Activated CD8-positive, alpha-beta memory T cell treated with anti-CD3 and anti-CD28 coated beads, Interleukin-2, amount 50 U/mL, for 1 hour (primary cell): ENCODE measurements around the gene PCDH9.
"Not testable (repeated sequence)": the region's sequence is repeated elsewhere in the genome, so short reads cannot be mapped to it uniquely, and the experiment has no call there.

Source experiments
- DNase-seq: peaks from one replicate; pipeline ENCODE4 v3.0.0-alpha.2; 2020; ENCODE audit errors: extremely low read depth

PCDH9 gene

DNA sequence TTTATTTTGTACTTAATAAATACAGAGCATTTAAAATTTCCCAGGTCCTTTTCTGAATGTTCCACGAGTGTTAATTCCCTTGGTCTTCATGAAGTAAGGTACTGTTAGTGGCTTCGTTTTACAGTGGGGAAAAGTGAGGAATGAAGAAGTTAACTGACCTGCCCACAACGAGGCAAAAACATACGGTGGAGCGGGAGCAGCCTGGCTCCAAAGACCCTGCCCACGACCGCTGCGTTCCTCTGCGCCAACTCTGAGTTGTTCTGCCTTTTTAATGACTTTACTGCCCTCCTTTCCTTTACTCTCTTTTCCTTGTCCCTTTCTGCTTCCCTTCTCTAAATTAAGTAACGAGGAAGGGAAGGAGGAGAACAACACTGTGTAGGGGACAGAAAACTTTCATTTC is 392.9 kb downstream of the PCDH9 start:
- DNase-seq: no peak

DNA sequence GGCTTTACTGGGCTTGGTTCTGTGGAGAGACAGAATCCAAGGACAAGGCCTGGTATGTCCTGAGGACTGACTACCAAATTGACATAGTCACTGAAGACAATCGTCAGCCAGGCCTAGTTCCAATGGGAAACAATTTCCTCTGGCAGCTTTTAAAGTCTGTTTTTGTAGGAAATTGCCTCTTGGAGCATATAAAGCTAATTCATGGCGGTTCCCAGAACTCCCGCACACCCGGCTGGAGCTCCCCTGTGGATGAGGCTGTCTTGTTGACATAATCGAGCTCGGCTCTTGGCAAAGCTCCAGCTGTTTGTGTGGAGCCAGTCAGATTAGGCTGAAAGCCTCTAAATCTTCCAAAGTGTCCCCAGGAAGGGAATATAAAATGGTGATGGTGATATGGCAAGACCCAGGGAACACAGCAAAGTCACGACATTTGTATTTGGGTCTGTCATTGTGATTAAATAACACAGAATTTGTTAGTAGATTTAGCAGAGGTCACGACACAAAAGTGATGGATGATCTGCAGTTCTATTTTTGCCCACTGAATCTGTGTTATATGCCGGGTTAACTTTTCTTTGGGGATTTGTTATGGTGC is 395.0 kb downstream of the PCDH9 start:
- no peak for DNase-seq

DNA sequence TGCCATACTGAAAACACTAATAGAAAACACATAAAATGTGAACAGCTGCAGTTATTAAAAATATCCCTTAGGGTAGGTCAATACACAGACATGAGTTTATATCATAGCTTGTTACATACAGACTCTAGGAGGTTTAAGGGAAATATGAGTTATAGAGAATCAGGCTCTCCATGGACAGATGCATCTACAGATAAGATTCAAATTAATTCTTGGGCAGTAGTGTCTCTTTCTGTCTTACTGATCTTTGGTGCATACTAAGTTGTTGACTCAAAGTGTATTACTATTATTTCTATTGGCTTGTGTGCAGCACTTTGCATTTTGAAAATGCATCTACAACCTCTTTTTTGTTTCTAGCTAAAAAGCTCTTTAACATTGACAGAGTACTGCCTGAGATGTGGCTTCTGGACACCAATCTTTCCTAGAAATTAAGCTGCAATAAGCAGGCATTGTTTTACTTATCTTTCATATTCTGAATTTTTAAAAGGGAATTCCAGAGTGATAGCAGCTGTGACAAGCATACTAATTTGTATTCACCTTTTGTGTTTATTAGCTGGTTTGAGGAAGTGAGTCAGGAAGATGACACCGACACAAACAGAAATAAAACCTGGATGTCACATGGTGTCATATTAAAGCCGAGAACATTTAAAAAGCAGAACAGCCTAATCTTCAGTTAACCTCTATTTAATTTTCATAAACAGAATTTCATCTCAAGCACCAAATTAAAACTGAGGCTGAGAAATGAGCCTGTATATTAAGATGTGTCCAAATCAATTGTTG is 399.0 kb downstream of the PCDH9 start:
- no peak for DNase-seq

DNA sequence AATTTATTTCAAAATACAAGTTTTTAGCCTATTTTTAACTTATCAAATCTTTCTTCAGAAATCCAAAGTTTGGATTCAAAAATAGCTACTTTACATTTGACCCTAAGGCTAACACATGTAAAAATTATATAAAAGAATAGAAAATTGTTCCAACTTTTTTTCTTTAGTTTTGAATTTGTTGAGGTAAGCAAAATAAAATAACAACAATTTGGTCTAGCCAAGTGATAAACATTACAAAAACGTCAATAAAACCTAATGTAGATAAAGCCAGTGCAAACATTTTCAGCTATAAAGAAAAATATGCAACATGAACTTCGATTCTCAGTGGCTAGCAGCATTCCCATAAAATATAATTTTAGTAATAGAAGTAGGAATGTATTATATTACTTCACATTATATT is 400.3 kb downstream of the PCDH9 start:
- DNase-seq: no peak

DNA sequence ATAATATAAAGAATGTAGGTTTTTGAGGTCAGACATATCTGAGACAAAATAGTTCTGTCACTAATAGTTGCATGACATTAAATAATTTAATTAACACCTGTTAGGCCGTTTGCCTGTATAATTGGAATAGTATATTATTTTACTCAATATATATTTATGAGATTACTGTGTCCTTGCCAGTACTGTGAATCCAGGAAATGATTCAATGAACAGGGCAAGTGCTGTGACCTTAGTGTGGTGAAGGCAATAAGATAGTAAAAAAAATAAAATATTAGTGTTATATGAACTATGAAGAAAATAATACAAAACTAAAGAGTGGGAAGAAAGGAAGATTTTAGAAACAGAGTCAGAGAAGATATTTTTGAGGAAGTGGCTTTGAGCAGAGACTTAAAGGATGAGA is 403.7 kb downstream of the PCDH9 start:
- no peak for DNase-seq

DNA sequence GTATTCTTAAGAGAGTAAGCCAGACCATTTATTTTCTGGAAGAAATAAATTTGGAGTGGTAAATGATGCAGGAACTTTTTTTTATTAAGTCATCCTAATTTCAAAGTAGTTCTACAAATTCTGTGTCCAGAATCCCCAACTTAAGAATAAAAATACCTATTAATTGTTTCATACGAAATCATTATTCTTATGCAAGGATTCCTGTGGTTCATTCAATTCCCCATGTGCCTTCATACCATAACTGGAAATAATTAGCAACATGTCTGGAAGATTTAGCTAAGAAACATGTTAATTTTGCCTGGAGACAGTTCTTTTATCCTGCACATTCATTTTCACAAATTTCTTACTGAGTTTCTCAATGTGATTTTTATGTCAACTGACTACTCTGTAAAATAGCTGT is 408.6 kb downstream of the PCDH9 start:
- no peak for DNase-seq

DNA sequence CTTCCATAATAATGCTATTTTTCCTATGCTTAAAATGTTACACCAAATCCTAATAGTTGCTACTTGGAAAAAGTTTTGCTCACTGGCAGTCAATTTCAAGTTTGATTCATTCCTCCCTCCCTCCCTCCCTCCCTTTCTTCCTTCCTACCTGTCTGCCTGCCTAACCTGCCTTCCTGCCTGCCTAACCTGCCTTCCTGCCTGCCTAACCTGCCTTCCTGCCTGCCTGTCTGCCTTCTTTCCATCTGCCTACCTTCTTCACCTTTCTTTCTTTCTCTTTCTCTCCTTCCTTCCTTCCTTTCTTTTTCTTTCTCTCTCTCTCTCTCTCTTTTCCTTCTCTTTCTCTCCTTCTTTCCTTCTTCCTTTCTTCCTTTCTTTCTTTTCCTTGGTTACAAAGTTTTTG is 418.7 kb downstream of the PCDH9 start:
- no peak for DNase-seq

DNA sequence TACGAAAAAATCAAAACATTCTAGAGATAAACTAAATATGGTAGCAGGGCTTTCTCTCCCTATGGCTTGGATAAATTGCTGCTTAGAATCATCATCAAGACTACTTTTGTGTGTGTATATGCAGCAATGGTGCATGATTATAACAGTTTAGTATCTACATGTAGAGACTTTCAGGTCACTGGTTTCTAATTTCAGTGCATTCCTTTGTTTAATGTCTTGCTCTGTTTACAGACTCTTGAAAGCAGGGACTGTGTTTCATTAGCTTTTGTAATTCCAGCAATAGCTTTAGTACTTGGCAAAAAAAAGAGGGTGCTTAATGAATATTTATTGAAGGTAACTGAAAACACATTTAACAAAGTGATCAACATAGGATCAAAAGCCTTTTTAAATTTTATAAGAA is 420.7 kb downstream of the PCDH9 start:
- DNase-seq: no peak

DNA sequence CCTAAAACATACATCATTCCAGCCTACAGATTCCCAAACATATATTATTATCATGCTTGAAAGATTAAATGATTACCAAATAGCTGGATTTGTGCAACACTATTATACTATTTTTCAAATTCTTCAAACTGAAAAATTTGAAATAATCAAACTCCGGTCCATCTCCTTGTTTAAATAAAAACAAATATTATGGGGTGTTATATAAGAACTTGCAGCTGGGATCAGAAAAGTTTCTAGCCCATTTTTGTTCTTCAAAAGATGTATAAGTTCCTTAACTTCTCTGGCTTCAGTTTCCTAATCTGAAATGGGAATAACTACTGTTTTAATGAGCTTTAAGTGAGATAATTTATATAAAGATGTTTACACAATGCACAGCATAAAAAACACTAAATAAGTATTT is 422.9 kb downstream of the PCDH9 start:
- no peak for DNase-seq

DNA sequence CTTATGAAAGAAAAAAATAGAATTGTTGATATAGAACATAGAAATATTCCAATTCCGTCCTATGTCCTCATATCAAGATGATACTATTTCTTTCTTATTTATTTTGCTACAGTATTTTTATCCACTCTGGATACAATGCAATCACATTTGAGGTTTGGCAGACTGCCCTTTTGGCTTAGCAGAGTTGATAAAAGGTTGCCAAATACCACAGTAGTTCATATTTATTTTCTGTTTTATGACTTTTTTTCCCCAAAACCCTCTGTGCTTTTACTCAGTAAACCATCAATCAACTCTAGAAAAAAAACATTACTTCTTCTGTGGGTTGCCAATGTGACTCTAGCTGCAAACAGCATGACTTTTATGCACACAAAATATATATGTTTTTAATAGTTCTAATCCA is 424.5 kb downstream of the PCDH9 start:
- DNase-seq: no peak

DNA sequence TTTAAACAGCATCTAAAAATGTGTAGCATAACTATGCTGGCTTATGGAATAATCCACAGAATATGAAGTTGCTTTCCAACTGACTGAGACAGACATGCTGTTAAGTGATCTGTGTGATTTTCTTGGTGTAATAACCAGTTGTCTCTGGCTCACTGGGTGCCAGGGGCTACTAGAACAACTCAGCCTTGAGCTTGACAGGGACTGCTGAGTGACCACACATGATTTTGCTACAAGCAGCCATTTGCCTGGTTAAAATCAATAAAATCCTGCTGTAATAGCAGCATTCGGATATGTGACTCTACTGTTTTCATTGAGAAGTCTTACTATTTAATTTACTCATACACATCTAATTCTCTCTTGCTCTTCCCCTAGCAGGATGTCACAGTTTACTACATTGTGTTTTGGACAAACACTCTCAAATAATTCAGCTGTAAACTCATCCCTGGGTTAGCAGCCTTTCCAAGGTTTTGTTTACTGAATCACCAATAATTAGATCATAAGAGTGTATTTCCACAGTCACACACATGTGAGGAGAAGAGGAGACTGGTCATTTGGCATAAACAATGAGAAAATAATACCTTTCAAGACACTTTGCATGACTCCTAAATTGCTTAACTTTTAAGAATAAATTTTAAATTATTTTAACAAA is 426.2 kb downstream of the PCDH9 start:
- DNase-seq: no peak

DNA sequence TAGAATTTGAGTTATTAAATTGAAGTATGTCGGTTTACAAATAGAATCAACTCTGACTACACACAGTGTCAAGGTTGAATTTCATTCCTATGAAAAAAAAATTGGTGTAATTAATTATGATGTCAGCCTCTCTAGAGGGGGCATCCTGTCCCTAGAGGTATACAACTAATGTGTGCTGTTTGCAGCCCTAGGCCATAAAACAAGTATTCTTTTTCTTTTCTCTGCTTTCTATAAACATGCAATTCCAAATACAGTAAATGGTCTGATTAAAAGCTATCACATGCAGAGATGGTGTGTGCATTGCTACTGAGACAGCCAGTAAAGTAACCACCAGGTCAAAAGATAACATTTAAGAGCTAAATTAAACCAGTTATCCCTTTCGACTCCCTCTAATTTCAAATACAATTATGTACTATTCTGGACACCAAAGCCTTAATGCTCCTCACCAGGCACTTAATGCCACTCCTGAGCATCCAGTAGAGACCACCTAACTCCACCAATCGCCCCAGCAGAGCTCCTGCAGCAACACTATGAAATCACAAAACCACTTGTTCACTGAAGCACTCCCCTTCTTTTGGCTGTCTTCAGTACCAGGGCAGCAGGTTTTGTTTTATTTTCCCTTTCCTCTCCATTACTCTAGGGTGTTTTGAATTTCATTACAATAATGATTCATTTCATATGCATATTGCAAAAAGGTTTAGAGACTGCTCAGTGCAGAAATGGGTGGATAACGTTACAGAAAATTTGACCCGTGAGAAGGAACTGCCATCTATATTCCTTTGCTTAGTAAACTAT is 426.9 kb downstream of the PCDH9 start:
- no peak for DNase-seq

DNA sequence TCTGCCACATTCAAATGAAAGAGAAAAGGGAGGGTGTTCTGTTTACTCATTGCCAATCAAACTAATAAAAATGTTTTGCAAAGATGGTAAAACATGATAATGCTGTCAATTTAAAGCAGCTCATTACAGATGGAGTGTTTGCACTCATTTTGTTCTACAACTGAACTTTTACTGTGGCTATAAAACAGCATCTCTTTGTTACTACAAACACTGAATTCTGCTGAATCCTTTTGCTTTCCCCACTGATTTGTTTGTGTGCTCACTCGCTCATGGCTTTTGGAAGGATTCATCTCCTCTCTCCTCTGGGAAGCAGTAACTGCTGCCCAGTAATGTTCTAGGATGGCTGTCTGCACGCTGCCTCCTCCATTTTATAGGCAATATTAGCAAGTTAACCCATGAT is 434.5 kb downstream of the PCDH9 start:
- DNase-seq: no peak

DNA sequence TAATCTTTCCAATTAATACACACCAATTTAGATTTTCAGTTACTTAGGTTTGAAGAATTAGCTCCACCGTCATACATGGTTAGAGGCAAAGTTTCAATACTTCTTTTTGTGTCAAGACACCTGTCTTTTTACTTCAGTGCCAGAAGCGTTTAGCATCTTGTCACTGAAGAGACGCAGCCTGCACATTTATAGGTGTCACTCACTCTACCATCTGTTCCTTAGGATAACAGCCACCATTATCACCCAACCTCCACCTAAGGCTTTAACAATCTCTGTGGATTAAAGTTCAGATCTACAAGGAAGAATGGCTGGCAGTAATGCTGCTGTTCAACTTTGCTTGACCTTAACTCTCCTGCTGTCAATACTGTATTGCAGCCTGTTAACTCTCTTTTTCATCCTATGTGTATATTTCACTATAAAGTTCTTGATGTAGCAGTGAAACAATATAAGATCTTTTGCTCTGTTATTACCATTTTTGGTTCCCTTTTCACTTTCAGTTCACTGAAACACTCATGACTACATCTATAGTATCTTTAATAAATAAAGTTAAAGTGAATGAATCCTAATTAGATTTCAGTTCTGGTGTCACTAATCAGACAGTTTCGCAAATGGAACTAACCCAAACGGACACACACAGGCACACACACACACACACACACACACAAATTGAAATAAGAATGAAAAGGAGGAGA is 435.6 kb downstream of the PCDH9 start:
- no peak for DNase-seq

DNA sequence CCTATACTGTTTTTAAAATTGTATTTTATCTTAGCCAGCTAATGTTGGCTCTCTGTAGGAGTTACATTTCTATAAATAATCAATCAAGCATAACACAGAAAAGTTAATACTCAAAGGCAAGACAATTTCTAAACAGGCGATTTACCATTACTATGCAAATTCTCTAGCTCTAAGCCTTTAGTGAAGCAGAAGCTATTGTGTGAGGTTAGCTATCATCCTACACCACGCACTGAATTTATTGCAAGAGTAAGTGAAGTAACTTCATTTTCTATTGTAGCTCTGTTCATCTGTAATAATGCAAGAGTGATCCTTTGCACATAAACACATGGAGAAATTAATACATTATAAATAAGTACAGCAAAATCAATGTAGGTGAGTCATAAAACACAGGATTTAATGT is 439.3 kb downstream of the PCDH9 start:
- no peak for DNase-seq

DNA sequence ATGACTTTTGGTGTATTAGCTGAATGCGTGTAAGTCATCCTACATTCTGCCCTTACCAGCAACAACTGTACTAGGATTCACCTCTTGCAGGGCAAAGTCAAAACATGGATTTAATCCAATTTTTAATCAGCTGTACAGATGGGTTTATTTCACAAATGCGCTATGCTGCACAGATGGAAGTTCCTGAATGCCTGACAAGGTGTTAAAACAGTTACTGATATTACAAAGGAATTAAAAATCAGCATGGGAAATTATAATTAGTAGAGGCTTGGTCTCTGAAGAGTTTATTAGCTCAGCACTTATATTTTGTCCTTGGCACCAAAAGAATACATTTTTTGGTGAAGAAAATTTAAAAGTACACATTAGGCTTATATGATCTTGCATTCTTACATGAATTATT is 448.9 kb downstream of the PCDH9 start:
- DNase-seq: no peak

DNA sequence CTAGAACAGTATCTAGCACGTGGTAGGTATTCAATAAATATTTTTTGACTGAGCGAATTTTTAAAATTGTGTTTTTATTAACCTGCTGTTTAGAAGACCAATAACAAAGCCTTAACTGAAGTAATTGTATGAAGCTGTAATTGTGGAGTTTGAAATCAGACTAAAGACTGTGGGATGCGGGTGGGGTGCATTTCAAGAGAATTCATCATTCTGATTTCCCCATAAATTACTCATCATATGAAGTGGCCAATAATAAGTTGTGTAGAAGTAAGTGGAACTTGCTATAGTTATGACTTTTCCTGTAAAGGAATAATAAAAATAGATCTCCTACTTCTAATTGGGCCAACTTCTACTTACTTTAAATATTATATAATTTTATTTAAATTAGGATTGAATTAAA is 449.3 kb downstream of the PCDH9 start:
- DNase-seq: no peak

DNA sequence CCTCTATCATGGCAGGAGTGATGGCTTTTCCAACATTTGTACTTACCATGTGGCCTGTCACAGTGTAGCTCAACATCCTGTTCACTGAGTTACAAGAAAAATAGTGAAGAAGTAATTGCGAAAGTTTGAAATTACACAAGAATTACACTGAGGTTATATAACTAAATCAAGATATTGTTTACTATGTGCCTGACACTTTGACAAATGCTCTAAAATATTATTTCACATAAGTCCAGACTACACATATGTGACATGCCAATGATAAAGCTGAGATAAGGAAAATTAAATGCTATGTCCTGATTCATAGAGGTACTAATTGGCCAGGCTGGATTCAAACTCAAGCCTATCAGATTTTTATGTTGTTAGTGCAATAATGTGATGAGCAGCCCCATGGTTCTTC is 451.7 kb downstream of the PCDH9 start:
- no peak for DNase-seq

DNA sequence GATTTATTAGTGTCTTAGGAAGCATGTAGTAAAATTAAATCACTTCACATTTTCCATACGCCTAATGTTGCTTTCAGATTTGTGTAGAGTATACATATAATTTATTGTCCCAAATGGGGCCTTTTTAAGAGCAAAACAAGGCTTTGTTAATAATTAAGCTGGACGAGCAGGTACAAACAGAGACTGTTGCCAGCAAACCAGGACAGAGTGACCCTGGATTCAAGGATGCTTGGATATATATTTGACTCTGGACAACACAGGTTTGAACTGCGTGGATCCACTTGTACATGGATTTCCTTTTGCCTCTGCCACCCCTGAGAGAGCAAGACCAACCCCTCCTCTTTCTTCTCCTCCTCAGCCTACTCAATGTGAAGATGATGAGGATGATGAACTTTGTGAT is 454.9 kb downstream of the PCDH9 start:
- DNase-seq: no peak

DNA sequence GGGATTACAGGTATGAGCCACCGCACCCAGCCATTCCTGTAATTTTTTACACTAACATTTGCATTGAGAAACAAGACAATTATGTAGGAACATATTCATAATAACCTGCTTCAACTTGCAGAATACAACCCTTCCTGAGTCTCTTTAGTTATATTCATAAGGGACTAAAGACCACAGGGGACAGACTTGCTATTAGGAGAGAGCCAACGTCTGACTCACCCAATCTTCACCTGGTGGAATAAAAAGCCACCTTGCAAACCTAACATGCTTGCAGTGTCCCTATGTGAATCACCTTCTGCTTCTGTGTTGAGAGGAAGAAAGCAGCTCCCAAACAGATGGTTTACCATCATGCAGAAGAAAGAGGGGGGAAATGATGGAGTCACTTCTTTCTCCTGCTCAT is 456.1 kb downstream of the PCDH9 start:
- DNase-seq: no peak

DNA sequence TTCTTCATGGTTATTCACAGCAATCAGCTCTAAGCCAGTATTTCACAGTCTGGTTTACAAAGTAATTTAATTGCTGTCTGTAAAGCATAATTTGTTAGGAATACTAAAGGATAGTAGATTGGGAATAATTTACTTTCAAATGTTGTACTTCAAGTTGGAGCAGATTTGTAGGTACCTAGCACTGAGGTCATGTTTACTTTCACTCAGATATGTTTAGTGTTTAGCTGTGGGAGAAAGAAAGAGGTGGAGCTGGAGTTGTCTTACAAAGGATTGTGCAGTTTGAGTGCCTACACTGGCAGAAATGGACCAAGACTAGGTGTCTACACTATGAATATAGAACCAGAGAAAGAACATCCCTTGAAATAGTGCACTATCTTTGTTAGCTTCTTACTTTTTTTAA is 464.6 kb downstream of the PCDH9 start:
- no peak for DNase-seq

DNA sequence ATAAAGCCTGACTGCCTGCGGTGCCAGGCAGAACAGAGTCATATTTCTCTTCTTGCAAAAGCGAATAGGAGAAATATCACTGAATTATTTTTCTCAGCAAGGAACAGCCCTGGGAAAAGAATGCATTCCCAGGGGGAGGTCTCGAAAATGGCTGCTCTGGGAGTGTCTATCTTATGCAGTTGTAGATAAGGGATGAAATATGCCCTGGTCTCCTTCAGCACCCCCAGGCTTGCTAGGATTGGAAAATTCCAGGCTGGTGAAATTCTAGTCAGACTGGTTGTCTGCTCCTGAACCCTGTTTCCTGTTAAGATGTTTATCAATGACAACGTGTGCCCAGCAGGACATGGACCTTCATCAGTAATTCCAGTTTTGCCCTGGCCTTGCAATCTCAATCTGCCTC is 469.5 kb downstream of the PCDH9 start:
- not testable (repeated sequence) for DNase-seq
